CD4-positive, alpha-beta T cell treated with Interleukin-6 for 4 hours (primary cell): Measurements from ENCODE around the gene DECR2.
A peak's percentile ranks its signal among the peaks of the same experiment; 100 is the strongest.
"Not testable (repeated sequence)": the region's sequence is repeated elsewhere in the genome, so short reads cannot be mapped to it uniquely, and the experiment has no call there.

Experiments used
- DNase-seq: peaks from one replicate; pipeline ENCODE4 v3.0.0-alpha.2; 2020; ENCODE audit warnings: mixed read lengths

The DECR2 gene

GRCh38 chr16:405548-406506, 4.1 kb downstream of the DECR2 start:
- no peak for DNase-seq

- DNase-seq = no peak
Measured at GRCh38 chr16:407253-407652, 5.6 kb downstream of the DECR2 start.

- no peak for DNase-seq
Measured at GRCh38 chr16:410516-411178, 9.0 kb downstream of the DECR2 start.

GRCh38 chr16:411576-412265, 10.0 kb downstream of the DECR2 start:
- DNase-seq = no peak

- no peak for DNase-seq
Measured at GRCh38 chr16:414395-415169, 12.9 kb downstream of the DECR2 start.

- not testable (repeated sequence) for DNase-seq
Measured at GRCh38 chr16:415170-415498, 13.4 kb downstream of the DECR2 start.

- DNase-seq = not testable (repeated sequence)
Measured at GRCh38 chr16:422179-422578, 20.5 kb downstream of the DECR2 start.

GRCh38 chr16:424033-424622, 22.4 kb downstream of the DECR2 start:
- no peak for DNase-seq

GRCh38 chr16:424623-425081, 23.0 kb downstream of the DECR2 start:
- DNase-seq = no peak

- DNase-seq = peak; percentile 90
Measured at GRCh38 chr16:425082-425718, 23.5 kb downstream of the DECR2 start, which contains the start of gene RAB11FIP3. Gene RAB11FIP3, plus strand, starts transcription at chr16:425649. Its CDS starts 358 bp downstream, at chr16:426007.

GRCh38 chr16:425740-426114, 24.0 kb downstream of the DECR2 start:
- DNase-seq = no peak

GRCh38 chr16:426115-426905, 24.6 kb downstream of the DECR2 start:
- DNase-seq = peak; percentile 10

GRCh38 chr16:426906-427249, 25.2 kb downstream of the DECR2 start:
- DNase-seq = peak; percentile 7

GRCh38 chr16:427250-427649, 25.6 kb downstream of the DECR2 start:
- no peak for DNase-seq

- DNase-seq = no peak
Measured at GRCh38 chr16:430904-431303, 29.2 kb downstream of the DECR2 start.

- DNase-seq = no peak
Measured at GRCh38 chr16:440627-441026, 38.9 kb downstream of the DECR2 start.

- DNase-seq = no peak
Measured at GRCh38 chr16:441447-441846, 39.8 kb downstream of the DECR2 start.

GRCh38 chr16:442976-443375, 41.3 kb downstream of the DECR2 start:
- DNase-seq = no peak

- no peak for DNase-seq
Measured at GRCh38 chr16:444027-444426, 42.3 kb downstream of the DECR2 start.

GRCh38 chr16:445566-445965, 43.9 kb downstream of the DECR2 start:
- no peak for DNase-seq

GRCh38 chr16:450385-450784, 48.7 kb downstream of the DECR2 start:
- no peak for DNase-seq
